ENCODE results near the gene CDK5RAP2.

DNA sequence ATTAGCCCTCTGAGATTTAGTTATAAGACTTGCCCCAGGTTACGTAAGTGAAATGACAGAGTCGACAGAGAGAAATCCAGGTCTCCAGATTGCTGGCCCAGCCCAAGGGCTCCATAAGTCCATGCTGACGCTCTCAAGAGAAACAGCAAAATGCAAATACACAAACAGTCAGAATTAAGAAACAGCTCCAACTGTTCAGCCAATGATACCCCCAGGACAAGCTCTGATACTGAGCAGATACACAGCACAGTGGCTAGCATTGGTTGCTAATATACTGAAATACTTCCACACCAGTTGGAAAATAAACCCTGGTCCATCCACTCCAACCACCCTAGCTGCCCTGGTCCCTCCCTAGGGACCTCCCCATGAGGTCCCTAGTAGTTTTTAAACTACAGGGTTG, 94.2 kb downstream of the CDK5RAP2 start:
- no peak for TF ChIP-seq CTCF (IDR thresholded peaks at IDR 0.05; ENCODE audit: low read depth, low read length)
- TF ChIP-seq POLR2A (IDR thresholded peaks at IDR 0.05; ENCODE audit: extremely low read depth, insufficient read length) = no peak
- no peak for TF ChIP-seq MAX (IDR thresholded peaks at IDR 0.05; ENCODE audit: low read depth, low read length)

All from NB4 (cell line).